ENCODE data around the gene HPDL.
"Not testable (repeated sequence)": the region's sequence is repeated elsewhere in the genome, so short reads cannot be mapped to it uniquely, and the experiment has no call there.

Gene HPDL

DNA sequence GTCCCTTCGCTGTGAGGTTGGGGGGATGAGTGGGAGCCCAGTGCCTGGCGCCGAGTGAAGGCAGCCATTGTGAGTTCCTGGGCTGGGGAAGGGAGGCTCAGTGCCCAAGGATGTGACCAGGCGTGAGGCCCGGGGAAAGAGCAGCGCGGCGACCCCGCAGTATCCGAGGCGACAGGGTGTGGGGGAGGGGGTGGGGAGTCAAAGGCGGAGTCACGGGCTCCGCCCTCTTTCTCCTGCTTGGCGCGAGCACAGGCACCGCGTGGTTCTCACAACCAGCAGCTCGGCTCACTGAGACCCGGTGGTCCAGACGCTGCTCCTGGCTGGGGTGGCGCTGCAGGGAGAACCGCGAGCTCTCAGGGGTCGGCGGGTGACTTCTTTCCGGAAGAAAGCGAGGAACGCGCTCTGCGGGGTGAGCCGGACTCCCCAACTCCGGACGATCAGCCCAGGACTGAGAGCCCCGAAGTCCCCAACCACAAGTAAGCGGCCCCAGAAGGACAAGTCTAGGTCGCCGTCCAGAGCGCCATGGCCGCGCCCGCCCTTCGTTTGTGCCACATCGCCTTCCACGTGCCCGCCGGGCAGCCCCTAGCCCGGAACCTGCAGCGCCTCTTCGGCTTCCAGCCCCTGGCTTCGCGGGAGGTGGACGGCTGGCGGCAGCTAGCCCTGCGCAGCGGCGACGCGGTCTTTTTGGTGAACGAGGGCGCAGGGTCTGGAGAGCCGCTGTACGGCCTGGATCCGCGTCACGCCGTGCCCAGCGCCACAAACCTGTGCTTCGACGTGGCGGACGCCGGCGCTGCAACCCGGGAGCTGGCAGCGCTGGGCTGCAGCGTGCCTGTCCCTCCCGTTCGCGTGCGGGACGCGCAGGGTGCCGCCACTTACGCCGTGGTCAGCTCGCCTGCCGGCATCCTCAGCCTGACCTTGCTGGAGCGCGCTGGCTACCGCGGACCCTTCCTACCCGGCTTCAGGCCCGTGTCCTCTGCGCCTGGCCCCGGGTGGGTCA is at the start of gene HPDL:
Gene HPDL (plus strand): TSS at position 269 of the 997 bp plus-strand sequence. CDS start 254 bp downstream, at position 523.
- ATAC-seq (peak; percentile 95), DNase-seq (peak; percentile 85)

DNA sequence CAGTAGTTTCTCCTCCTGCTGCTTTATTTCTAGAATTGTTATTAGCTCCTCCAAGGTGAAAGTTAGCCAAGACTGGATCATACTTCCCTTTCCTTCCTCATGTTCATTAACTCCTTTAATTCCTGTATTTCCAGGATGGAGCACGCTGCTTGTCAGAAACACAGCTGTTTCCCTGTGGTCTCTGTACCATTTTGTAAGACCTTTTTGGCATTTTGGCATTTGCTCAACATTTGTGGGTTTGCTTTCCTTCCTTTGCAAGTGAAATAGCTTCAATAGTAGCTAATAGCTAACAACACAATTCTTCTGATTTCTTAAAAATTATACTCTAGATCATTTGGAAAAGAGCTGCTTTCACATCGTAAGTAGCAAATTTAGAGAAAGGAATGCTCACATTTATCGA is 44.3 kb upstream of the HPDL start:
- ATAC-seq (no peak), DNase-seq (no peak)

DNA sequence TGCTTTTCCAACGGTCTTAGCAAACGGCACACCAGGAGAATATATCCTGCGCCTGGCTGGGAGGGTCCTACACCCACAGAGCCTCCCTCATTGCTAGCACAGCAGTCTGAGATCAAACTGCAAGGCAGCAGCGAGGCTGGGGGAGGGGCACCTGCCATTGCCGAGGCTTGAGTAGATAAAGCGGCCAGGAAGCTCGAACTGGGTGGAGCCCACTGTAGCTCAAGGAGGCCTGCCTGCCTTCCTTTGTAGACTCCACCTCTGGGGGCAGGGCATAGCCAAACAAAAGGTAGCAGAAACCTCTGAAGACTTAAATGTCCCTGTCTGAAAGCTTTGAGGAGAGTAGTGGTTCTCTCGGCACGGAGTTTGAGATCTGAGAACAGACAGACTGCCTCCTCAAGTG is 41.8 kb upstream of the HPDL start:
- not testable (repeated sequence) for DNase-seq, ATAC-seq

DNA sequence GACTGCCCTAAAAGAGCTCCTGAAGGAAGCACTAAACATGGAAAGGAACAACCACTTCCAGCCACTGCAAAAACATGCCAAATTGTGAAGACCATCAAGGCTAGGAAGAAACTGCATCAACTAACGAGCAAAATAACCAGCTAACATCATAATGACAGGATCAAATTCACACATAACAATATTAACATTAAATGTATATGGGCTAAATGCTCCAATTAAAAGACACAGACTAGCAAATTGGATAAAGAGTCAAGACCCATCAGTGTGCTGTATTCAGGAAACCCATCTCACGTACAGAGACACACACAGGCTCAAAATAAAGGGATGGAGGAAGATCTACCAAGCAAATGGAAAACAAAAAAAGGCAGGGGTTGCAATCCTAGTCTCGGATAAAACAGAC is 40.2 kb upstream of the HPDL start:
- not testable (repeated sequence) for ATAC-seq, DNase-seq

GRCh38 chr1:45291002-45291401 is 35.7 kb upstream of the HPDL start:
- not testable (repeated sequence) for ATAC-seq, DNase-seq

GRCh38 chr1:45291716-45292115 is 35.0 kb upstream of the HPDL start:
- ATAC-seq: no peak

DNA sequence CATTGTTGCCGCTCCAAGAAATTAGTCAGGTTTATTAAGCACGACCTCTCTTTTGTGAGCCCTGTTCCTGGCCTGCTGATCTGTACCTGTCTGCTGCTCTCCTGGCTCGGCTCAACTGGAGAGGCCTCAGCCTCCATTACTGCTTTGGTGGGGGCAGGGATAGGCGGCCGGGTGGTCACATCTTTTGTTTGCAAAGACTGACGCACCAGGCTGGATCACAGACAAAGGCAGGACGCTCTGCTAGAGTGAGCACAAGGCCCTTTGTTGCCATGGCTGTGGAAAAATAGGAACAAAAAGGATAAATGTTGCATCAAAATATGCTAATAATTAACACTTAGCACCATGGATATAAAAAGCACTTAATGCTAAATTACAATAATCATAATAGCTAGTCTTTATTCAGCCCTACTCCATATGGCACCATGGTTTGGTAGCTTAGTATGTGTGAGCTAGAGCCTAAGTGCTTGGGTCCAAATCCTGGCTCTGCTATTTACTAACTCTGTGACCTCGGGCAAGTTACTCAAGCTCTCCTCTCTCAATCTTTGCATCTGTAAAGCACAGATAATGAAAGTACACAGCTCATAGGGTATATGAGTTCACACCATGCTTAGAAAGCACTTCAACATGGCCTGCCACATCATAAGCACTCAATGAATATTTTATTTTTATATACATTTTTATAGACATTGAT is 28.9 kb upstream of the HPDL start:
- no peak for ATAC-seq
- DNase-seq: no peak

More at GRCh38 chr1:45291716-45292115, 35.0 kb upstream of the HPDL start:
- no peak for DNase-seq

- DNase-seq (no peak), ATAC-seq (no peak)
These were observed 27.4 kb upstream of the HPDL start for GRCh38 chr1:45299296-45299695.

- ATAC-seq: peak; percentile 20
- DNase-seq: peak; percentile 30
These were observed 26.6 kb upstream of the HPDL start for GRCh38 chr1:45299981-45300668.

GRCh38 chr1:45300669-45300997 is 26.1 kb upstream of the HPDL start:
- no peak for ATAC-seq
- no peak for DNase-seq

GRCh38 chr1:45302505-45303150 is 24.1 kb upstream of the HPDL start:
- DNase-seq: no peak
- no peak for ATAC-seq

DNA sequence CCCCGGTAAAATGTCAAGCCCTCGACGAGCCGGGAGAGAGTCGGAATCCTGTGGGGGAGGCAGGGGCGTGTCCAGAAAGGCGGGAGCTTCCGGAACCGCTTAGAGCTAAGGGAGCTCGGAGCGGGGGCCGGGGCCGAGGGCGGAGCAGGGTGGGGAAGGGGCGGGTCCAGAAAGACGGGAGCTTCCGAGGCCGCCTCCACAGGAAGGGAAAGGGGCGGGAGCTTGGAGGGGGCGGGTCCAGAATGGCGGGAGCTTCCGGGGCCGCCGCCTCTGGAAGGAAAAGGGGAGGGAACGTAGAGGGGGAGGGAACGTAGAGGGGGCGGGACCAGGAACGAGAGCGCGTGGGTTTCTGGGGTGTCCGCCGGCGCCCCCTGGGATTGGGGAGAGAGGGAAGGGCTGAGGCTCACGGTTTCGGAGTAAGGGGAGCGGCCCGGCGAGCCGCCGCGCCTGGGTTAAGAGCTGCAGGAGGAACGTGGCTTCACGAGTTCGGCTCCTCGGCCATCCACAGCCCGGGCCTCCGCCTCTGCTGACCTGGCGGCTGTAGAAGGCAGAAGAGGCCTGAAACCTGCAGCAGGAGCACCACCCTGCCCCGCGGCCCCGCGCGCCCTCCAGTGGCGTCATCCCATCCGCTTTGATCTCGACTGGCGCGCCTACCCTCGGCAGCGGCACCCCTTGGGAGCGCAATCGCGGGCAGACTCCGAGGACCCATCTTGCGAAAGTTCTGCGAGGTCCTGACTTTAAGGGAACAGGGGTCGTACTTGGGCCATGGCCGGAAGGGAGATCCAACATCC is 23.0 kb upstream of the HPDL start:
- ATAC-seq (peak; percentile 86), DNase-seq (peak; percentile 99)

DNA sequence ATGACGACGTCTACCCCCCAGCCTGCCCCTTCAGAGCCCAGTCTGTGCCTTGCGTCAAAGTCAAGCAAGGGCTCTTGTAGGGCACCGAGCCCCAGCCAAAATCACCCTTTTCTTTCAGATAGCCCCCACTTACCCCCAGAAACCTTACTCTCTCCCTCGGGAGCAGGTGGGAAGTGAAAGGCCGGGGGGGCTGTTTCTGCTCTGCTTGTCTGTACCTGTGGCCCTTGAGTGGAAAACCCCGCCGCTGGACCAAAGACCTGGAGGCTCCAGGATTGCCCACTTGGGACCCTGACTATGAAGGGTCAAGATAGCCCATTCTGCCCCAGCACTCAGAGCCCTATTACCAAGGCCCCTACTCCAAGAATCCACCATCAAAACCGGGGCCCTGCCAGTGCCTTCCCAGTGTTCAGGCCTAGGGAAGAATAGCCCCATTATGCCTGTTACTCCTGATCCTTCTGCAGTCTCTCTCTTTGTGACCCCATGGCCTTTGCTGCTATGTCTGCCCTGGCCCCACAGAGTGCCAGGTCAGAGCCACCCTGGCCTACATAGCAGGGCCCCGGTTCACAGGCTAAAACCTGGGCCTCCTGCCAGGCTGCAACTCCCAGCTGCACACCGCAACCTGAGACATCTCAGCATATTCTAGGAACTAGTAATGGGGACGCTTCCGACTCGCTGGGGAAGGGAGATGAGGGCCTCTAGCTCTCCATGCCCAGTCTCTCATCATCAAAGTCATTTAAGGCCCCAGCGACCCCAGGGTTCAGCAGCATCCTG is 22.2 kb upstream of the HPDL start:
- no peak for ATAC-seq
- DNase-seq: no peak

DNA sequence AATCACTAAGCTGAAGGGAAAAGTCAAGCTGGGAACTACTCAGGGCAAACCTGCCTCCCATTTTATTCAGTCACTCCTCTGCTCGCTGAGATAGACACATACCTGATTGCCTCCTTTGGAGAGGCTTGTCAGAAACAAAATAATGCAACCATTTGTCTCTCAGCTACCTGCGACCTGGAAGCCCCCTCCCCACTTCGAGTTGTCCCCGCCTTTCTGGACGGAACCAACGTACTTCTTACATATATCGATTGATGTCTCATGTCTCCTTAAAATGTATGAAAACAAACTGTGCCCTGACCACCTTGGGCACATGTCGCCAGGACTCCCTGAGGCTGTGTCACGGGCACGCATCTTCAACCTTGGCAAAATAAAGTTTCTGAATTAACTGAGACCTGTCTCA is 21.5 kb upstream of the HPDL start:
- no peak for ATAC-seq

GRCh38 chr1:45306319-45306718 is 20.4 kb upstream of the HPDL start:
- peak; percentile 56 for ATAC-seq
- DNase-seq: peak; percentile 68

More for the DNA sequence above, 21.5 kb upstream of the HPDL start:
- DNase-seq: no peak

DNA sequence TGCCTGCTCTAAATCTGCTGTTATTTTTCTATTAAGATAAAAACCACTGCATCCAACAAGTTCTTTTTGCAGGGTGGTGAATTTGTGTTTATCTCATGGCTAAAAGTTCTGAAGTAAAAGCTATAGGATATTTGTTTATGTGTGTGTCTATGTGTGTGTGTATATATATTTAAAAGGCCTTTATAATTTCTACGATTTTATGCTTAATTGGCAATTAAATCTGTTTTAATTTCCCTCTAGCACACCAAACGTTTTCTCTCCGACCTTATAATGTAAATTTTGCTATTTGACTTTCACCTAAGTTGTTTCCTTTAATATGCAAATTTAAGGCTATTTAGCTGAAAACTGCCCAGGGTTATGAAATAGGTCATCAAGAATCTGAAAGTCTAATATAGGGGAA is 19.8 kb upstream of the HPDL start:
- DNase-seq: no peak

GRCh38 chr1:45314266-45314665 is 12.4 kb upstream of the HPDL start:
- DNase-seq (no peak), ATAC-seq (no peak)

More for the DNA sequence above, 19.8 kb upstream of the HPDL start:
- no peak for ATAC-seq

DNA sequence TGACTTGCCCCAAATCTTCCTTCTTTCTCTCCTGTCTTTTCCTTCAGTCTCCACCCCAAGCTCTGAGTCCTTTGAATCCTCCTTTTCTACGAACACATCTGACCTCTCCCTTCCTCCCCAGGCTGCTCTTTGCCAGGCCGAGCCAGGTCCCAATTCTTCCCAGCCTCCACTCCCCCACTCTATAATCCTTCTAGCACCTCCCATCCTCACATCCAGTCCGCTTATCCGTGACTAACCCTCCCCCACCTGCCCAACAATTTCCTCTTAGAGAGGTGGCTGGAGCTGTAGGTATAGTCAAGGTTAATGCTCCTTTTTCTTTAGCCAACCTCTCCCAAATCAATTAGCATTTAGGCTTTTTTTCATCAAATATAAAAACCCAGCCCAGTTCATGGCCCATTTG is 9.5 kb upstream of the HPDL start:
- no peak for DNase-seq
- no peak for ATAC-seq

GRCh38 chr1:45319761-45320160 is 6.9 kb upstream of the HPDL start:
- no peak for DNase-seq
- ATAC-seq: no peak

DNA sequence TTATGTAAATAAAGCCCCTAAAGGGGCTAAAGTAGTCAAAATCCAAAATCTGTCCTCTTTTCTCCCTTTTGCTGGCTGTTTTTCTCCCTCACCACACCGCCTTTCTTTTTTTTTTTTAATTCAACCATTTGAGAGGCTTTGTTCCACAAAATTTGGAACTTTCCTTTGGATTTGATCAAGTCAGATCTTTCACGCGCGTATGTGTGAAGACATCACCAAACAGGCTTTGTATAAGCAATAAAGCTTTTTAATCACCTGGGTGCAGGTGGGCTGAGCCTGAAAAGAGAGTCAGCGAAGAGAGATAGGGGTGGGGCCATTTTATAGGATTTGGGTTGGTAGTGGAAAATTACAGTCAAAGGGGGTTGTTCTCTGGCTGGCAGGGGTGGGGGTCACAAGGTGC is 5.3 kb upstream of the HPDL start:
- DNase-seq: no peak
- ATAC-seq: no peak
